GM12891 (cell line): ENCODE data around the gene NRG2.

Experiments
- DNase-seq: peaks from one replicate; pipeline ENCODE4 v3.0.0; 2011; ENCODE audit warnings: low spot score; ENCODE audit not compliant: insufficient read length
- FAIRE-seq: peaks from 2 replicates; lab custom pipeline; 2011; peaks lifted over from hg19 to GRCh38; lab: Jason Lieb, UNC
- PAX5 ChIP-seq: IDR thresholded peaks from 2 replicates; pipeline ENCODE4 v1.6.1; 2011; ENCODE audit warnings: low read length, moderate library complexity, mild to moderate bottlenecking; ENCODE audit not compliant: insufficient read depth, severe bottlenecking
- POLR2A ChIP-seq: IDR thresholded peaks from 2 replicates; pipeline ENCODE4 v1.6.1; 2011; ENCODE audit warnings: low read depth, low read length, control low read depth
- POLR2AphosphoS5 ChIP-seq: IDR thresholded peaks from 2 replicates; pipeline ENCODE4 v1.6.1; 2011; ENCODE audit warnings: low read depth, low read length, control low read depth
- POU2F2 ChIP-seq: IDR thresholded peaks from 2 replicates; pipeline ENCODE4 v1.6.1; 2011; ENCODE audit warnings: low read depth, mild to moderate bottlenecking, control low read depth, low read length, moderate library complexity
- SPI1 ChIP-seq: IDR thresholded peaks from 2 replicates; pipeline ENCODE4 v1.6.1; 2011; ENCODE audit warnings: low read depth, low read length, control low read depth
- TAF1 ChIP-seq: IDR thresholded peaks from 2 replicates; pipeline ENCODE4 v1.6.1; 2011; ENCODE audit warnings: low read depth, low read length, control low read depth

NRG2 gene

DNA sequence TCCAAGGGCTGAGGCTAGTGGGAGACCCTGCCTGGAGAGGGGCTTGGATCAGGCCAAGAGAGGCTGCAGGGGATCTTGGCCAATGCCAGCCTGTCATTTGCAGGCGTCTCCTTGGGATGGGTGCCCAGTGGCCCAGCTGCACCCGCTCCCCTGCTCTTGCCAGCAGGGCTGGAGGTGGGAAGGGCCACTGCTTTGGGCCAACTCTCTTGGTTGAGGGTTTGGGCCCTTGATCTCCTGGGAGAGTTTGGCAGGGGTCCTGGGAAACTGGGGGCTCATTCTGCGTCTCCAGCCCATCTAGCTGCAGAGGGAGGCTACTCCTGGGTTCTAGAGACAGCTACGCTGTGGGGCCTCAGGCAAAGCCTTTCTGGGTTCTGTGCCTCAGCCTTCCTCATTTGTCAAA lies 237.0 kb downstream of the NRG2 start:
- TF ChIP-seq POLR2AphosphoS5 (no peak), SPI1 (no peak), POLR2A (no peak), PAX5 (no peak), POU2F2 (no peak), TAF1 (no peak)
- no peak for FAIRE-seq
- DNase-seq = no peak

DNA sequence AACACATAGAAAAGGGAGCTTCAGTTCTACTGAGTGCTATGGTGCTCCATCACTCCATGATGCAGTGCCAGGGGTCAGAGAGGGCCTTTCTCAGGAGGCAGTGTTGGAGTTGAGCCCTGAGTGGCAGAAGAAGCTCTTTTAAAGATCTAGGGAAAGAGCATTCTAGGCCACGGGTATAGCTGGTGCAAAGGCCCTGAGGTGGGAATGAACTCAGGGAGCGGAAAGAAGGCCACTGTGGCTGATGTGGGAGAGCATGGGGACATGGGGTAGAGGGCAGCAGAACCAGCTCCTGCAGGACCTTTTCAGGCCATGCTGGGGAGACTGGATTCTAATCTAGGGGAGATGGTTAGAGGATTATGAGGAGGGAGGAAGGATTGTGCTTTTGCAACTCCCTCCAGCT lies 237.6 kb downstream of the NRG2 start:
- no peak for TF ChIP-seq PAX5
- TF ChIP-seq SPI1 = no peak
- TF ChIP-seq POLR2AphosphoS5 = no peak
- TF ChIP-seq POLR2A = no peak
- no peak for TF ChIP-seq TAF1
- FAIRE-seq (no peak), DNase-seq (no peak)

- TF ChIP-seq TAF1 (no peak), POLR2AphosphoS5 (no peak), POLR2A (no peak), SPI1 (no peak)
- DNase-seq (no peak), FAIRE-seq (no peak)
These were observed 238.2 kb downstream of the NRG2 start for GRCh38 chr5:139804800-139805397.

DNA sequence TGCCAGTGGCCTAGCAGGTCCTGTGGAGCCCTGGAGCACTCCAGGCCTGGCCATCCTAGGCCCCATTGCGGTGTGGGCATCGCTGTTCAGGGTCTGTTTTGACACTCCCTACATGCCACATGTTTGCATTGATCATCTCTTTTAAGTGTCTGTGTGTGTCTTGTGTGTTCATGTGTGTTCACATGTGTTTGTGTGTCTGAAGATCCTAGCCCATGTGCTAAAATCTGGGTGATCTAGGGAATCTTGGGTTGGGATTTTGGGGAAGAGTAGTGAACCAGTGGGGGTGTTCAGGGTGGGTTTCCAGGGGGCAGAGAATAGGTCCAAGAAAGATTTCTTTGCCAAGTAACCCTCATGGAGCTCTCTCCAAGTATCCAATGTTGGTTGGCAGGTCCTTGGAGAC lies 239.1 kb downstream of the NRG2 start:
- TF ChIP-seq TAF1 (no peak), POLR2A (no peak), SPI1 (no peak), PAX5 (no peak), POLR2AphosphoS5 (no peak), POU2F2 (no peak)
- no peak for FAIRE-seq
- no peak for DNase-seq

DNA sequence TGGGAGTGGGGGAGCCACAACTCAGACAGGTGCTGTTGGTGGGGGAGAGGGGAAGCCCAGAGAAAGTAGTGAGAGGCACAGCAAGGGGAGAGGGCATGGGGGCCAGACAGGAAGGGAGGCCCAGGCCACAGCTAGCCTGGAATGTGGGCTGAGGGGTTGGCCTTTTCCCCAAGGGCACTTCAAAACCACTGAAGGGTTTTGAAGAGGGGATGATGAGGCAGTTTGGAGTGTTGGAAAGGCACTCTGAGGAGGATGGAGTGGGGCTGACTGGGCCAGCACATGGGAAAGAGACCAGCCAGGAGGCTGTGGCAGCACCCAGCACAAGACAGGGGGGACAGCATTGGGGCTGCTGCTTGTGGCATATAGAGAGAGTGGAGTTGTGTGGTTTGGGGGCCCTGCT lies 243.7 kb downstream of the NRG2 start:
- DNase-seq (no peak), FAIRE-seq (no peak)
- TF ChIP-seq PAX5 = no peak
- TF ChIP-seq POLR2A = no peak
- no peak for TF ChIP-seq TAF1
- TF ChIP-seq SPI1 = no peak
- TF ChIP-seq POLR2AphosphoS5 = no peak
- TF ChIP-seq POU2F2 = no peak

GRCh38 chr5:139798883-139799282 lies 244.2 kb downstream of the NRG2 start:
- TF ChIP-seq POLR2AphosphoS5 (no peak), POU2F2 (no peak), TAF1 (no peak), SPI1 (no peak), PAX5 (no peak), POLR2A (no peak)
- no peak for FAIRE-seq
- no peak for DNase-seq

- no peak for TF ChIP-seq SPI1
- TF ChIP-seq POLR2AphosphoS5 = no peak
- no peak for TF ChIP-seq TAF1
- no peak for TF ChIP-seq POU2F2
- no peak for TF ChIP-seq POLR2A
- TF ChIP-seq PAX5 = no peak
- FAIRE-seq = no peak
- no peak for DNase-seq
These were observed 245.1 kb downstream of the NRG2 start for GRCh38 chr5:139797856-139798510.

GRCh38 chr5:139797335-139797734 lies 245.8 kb downstream of the NRG2 start:
- no peak for DNase-seq
- TF ChIP-seq SPI1 (no peak), POLR2A (no peak), PAX5 (no peak), POLR2AphosphoS5 (no peak), POU2F2 (no peak), TAF1 (no peak)
- FAIRE-seq = no peak
